DOHH2 (cell line): ENCODE measurements around the gene FPGT.

Source experiments
- H3F3A ChIP-seq: fragments of 200-600 bp; sonication (generic), shearing (Covaris generic); 2 replicates; pipeline ENCODE4 v1.6.0; 2016; ENCODE audit warnings: antibody characterized with exemption, mild to moderate bottlenecking; ENCODE audit not compliant: control insufficient read depth, insufficient read depth
- H3K27ac ChIP-seq: fragments of 200-600 bp; sonication (generic); 2 replicates; pipeline ENCODE4 v1.5.1; 2014; ENCODE audit warnings: low read depth, mild to moderate bottlenecking, low read length, moderate library complexity
- H3K27me3 ChIP-seq: fragments of 200-600 bp; sonication (generic); 2 replicates; pipeline ENCODE4 v1.6.1; 2014; ENCODE audit warnings: mild to moderate bottlenecking, low read length, mixed read lengths; ENCODE audit not compliant: control insufficient read depth
- H3K36me3 ChIP-seq: fragments of 200-600 bp; sonication (generic); 2 replicates; pipeline ENCODE4 v1.6.1; 2014; ENCODE audit warnings: mild to moderate bottlenecking, low read length, moderate library complexity, mixed read lengths; ENCODE audit not compliant: control insufficient read depth
- H3K4me1 ChIP-seq: fragments of 200-600 bp; sonication (generic); 2 replicates; pipeline ENCODE4 v1.6.1; 2014; ENCODE audit warnings: mild to moderate bottlenecking, low read length, mixed read lengths; ENCODE audit not compliant: control insufficient read depth
- H3K4me2 ChIP-seq: fragments of 200-600 bp; sonication (generic); 2 replicates; pipeline ENCODE4 v1.6.0; 2014; ENCODE audit warnings: mild to moderate bottlenecking, low read length, moderate library complexity
- H3K4me3 ChIP-seq: fragments of 200-600 bp; sonication (generic); 2 replicates; pipeline ENCODE4 v1.5.1; 2014; ENCODE audit warnings: mild to moderate bottlenecking, low read length, mixed read lengths
- H3K79me2 ChIP-seq: fragments of 200-600 bp; sonication (generic); 2 replicates; pipeline ENCODE4 v1.6.1; 2014; ENCODE audit warnings: mild to moderate bottlenecking, low read length, mixed read lengths; ENCODE audit not compliant: control insufficient read depth
- H3K9me2 ChIP-seq: fragments of 200-600 bp; sonication (generic); replicated peaks from 2 replicates; pipeline ENCODE4 v1.6.1; 2014; ENCODE audit warnings: mild to moderate bottlenecking, low read length, mixed read lengths; ENCODE audit not compliant: control insufficient read depth
- H3K9me3 ChIP-seq: fragments of 200-600 bp; sonication (generic); 2 replicates; pipeline ENCODE4 v1.6.1; 2014; ENCODE audit warnings: antibody characterized with exemption, low read length, mixed read lengths; ENCODE audit not compliant: control insufficient read depth, insufficient read depth
- H4K20me1 ChIP-seq: fragments of 200-600 bp; sonication (generic); 2 replicates; pipeline ENCODE4 v1.6.0; 2014; ENCODE audit warnings: low read depth, mild to moderate bottlenecking, antibody characterized with exemption, low read length, moderate library complexity; ENCODE audit not compliant: control insufficient read depth, insufficient read depth
- CTCF ChIP-seq: fragments of 200-600 bp; sonication (generic); IDR thresholded peaks from one replicate; pipeline ENCODE4 v1.5.1; 2014; ENCODE audit warnings: antibody characterized with exemption, mild to moderate bottlenecking, low read depth, low read length; ENCODE audit not compliant: poor library complexity, severe bottlenecking
- EZH2phosphoT487 ChIP-seq: fragments of 200-600 bp; sonication (generic); IDR thresholded peaks from 2 replicates; pipeline ENCODE4 v1.6.1; 2017; ENCODE audit warnings: borderline replicate concordance, mild to moderate bottlenecking, antibody characterized with exemption, low read length, moderate library complexity, mixed read lengths

The FPGT gene

GRCh38 chr1:74195339-74195738, 2.7 kb upstream of the FPGT start:
- peaks cover 18% of the 10 kb centered on the region for H3K4me1 ChIP-seq
- no peak for TF ChIP-seq CTCF
- no peak for TF ChIP-seq EZH2phosphoT487

GRCh38 chr1:74197255-74197654, 787 bp upstream of the FPGT start:
- peaks cover 18% of the 10 kb centered on the region for H3K4me1 ChIP-seq
- no peaks in the 10 kb centered on the region for H3K9me3 ChIP-seq
- H3K9me2 ChIP-seq: no peaks in the 10 kb centered on the region
- no peak overlapping the region for H3K27ac ChIP-seq
- no peaks in the 10 kb centered on the region for H3F3A ChIP-seq
- 0 out of 2 replicates have a peak, but pooled peaks cover 5% of the 10 kb centered on the region for H3K27me3 ChIP-seq
- H3K36me3 ChIP-seq: peaks cover 8% of the 10 kb centered on the region; the same call in 1 of the 2 replicates
- no peaks in the 10 kb centered on the region for H4K20me1 ChIP-seq
- peaks cover 3% of the 10 kb centered on the region; the same call in 1 of the 2 replicates for H3K79me2 ChIP-seq
- peak overlapping the region; percentile 97 for H3K4me2 ChIP-seq
- H3K4me3 ChIP-seq: peak overlapping the region; percentile 93
- no peak for TF ChIP-seq CTCF
- no peak for TF ChIP-seq EZH2phosphoT487

More at GRCh38 chr1:74195339-74195738, 2.7 kb upstream of the FPGT start:
- Histone ChIP-seq H3K79me2 (peaks cover 3% of the 10 kb centered on the region; the same call in 1 of the 2 replicates), H4K20me1 (no peaks in the 10 kb centered on the region), H3K4me2 (no peak overlapping the region), H3K27me3 (0 out of 2 replicates have a peak, but pooled peaks cover 5% of the 10 kb centered on the region), H3K27ac (no peak overlapping the region), H3F3A (no peaks in the 10 kb centered on the region), H3K36me3 (peaks cover 4% of the 10 kb centered on the region; the same call in 1 of the 2 replicates), H3K9me2 (no peaks in the 10 kb centered on the region), H3K4me3 (no peak overlapping the region), H3K9me3 (no peaks in the 10 kb centered on the region)

GRCh38 chr1:74199504-74199903, 1.5 kb downstream of the FPGT start:
- Histone ChIP-seq H3K4me3 (peak overlapping the region; percentile 93), H3F3A (no peaks in the 10 kb centered on the region), H3K79me2 (peaks cover 3% of the 10 kb centered on the region; the same call in 1 of the 2 replicates), H3K27me3 (0 out of 2 replicates have a peak, but pooled peaks cover 5% of the 10 kb centered on the region), H3K4me2 (peak overlapping the region; percentile 97), H3K4me1 (peaks cover 18% of the 10 kb centered on the region), H3K9me3 (no peaks in the 10 kb centered on the region), H3K36me3 (peaks cover 8% of the 10 kb centered on the region; the same call in 1 of the 2 replicates), H3K9me2 (no peaks in the 10 kb centered on the region), H3K27ac (no peak overlapping the region), H4K20me1 (no peaks in the 10 kb centered on the region)
- TF ChIP-seq EZH2phosphoT487 (no peak), CTCF (no peak)
